ENCODE data around the gene DCXR. TPM values are rescaled to one million over a fixed set of nuclear protein-coding genes. Genes with fewer than 3 reads are reported as not detected.
A peak's percentile ranks its signal among the peaks of the same experiment; 100 is the strongest.

The DCXR gene
- total and polyA plus RNA-seq, 12 donors = 155 to 387 (median 195) TPM

DNA sequence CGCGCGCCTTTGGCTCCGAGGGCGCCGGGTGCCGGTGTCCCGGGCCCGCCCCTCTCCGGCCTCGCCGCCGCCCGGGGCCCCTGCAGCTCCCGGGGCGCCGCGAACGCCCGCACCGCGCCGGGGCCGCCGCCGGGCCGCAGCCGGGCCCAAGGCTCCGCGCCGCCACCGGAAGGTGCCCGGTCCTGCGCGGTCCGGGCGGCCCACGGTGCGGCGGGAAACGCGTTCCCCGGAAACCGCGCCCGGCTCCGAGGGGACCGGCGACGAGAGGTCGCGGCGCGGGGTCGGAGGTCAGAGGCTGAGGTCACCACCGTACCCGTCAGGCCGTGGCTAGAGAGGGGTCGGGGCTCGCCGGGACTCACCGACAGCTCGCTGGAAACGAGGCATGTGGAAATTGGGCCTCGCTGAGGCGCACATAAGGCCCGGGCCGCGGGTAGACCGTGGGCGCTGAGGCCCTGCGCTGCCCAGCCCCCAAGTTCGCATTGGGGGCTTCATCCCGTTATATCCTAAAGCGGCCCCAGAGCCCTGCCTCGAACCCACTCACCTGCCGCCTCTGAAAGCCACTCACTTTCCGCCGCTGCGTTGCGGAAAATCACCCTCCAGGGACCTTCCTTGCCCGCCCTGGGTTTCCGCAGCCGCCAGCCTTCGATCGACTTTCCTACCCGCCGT, 28.3 kb upstream of the DCXR start, which contains the start of gene DUS1L:
Gene DUS1L (minus strand): TSS at position 167 of the 666 bp plus-strand sequence. CDS start 745 bp downstream, outside the sequence.
- H3K27me3 ChIP-seq = no peaks in the 10 kb centered on the region

GRCh38 chr17:82065193-82065637, 27.7 kb upstream of the DCXR start:
- ATAC-seq (peak in 5 of 8 donors; percentile 5 to 10 (median 7)), DNase-seq (peak in 1 of 2 donors; percentile 29)
- peaks cover 0 to 40% (median 14%) of the 10 kb centered on the region in 9 donors for H3K36me3 ChIP-seq
- no peak for TF ChIP-seq CTCF (IDR thresholded peaks at IDR 0.05)
- 1% methylated on average over 45 to 47 of the region's 47 CpGs for WGBS, 2 donors
- H3K9me3 ChIP-seq = no peaks in the 10 kb centered on the region
- no peaks in the 10 kb centered on the region for H3K27me3 ChIP-seq
- peak overlapping the region in 9 of 10 donors; percentile 72 to 97 (median 88) for H3K27ac ChIP-seq
- H3K4me3 ChIP-seq = peak overlapping the region; percentile 61 to 100 (median 94)
- peaks cover 17 to 31% (median 23%) of the 10 kb centered on the region in 9 donors for H3K4me1 ChIP-seq
- intact Hi-C loops (cut with DNase I) = no loop called here

More for the DNA sequence above, 28.3 kb upstream of the DCXR start, which contains the start of gene DUS1L:
- TF ChIP-seq CTCF (IDR thresholded peaks at IDR 0.05) = no peak
- DNase-seq (peak; percentile 48 to 77), ATAC-seq (peak; percentile 74 to 87 (median 84))
- 10% methylated on average over 87 to 88 of the region's 88 CpGs for WGBS, 2 donors
- no peaks in the 10 kb centered on the region for H3K9me3 ChIP-seq
- peak within 1 kb of the TSS; percentile 61 to 100 (median 94) for H3K4me3 ChIP-seq
- H3K4me1 ChIP-seq = peaks cover 17 to 31% (median 23%) of the 10 kb centered on the region in 9 donors
- intact Hi-C loops (cut with DNase I) = no loop called here
- H3K36me3 ChIP-seq = peaks cover 0 to 34% (median 9%) of the 10 kb centered on the region in 9 donors
- H3K27ac ChIP-seq = peak within 1 kb of the TSS; percentile 71 to 97 (median 88)

GRCh38 chr17:82064433-82065192, 27.1 kb upstream of the DCXR start:
- intact Hi-C loops (cut with DNase I) = no loop called here

More at GRCh38 chr17:82064433-82065192, 27.1 kb upstream of the DCXR start:
- no peak for TF ChIP-seq CTCF (IDR thresholded peaks at IDR 0.05)
- Histone ChIP-seq H3K4me3 (peak overlapping the region; percentile 61 to 100 (median 94)), H3K36me3 (peaks cover 0 to 46% (median 14%) of the 10 kb centered on the region in 9 donors), H3K9me3 (no peaks in the 10 kb centered on the region), H3K27me3 (no peaks in the 10 kb centered on the region), H3K4me1 (peaks cover 17 to 31% (median 23%) of the 10 kb centered on the region in 9 donors), H3K27ac (peak overlapping the region in 9 of 10 donors; percentile 72 to 97 (median 88))
- 34 to 41% methylated on average over 35 to 36 of the region's 36 CpGs for whole genome bisulfite sequencing, 2 donors
- DNase-seq (no peak), ATAC-seq (peak in 1 of 8 donors; percentile 2)
